NCI-H82 (cell line): Measurements from ENCODE around the gene TMEM229B.

Source experiments
- DNase-seq: peaks from one replicate; lab custom pipeline; 2025; lab: John Stamatoyannopoulos, UW

Gene TMEM229B

GRCh38 chr14:67487937-67488893 is at the start of gene TMEM229B:
Gene TMEM229B, minus strand, starts transcription at chr14:67488721. Its CDS starts 14,798 bp downstream, at chr14:67473923.
- no peak for DNase-seq

GRCh38 chr14:67537736-67538135 is 49.2 kb upstream of the TMEM229B start:
- no peak for DNase-seq

- DNase-seq = no peak
These were observed 47.6 kb upstream of the TMEM229B start for GRCh38 chr14:67536087-67536486.

- DNase-seq = peak; percentile 49
These were observed 45.2 kb upstream of the TMEM229B start for GRCh38 chr14:67533754-67534085.

- DNase-seq = peak; percentile 81
These were observed 44.7 kb upstream of the TMEM229B start, which contains the start of gene PLEKHH1 for GRCh38 chr14:67532998-67533753. Gene PLEKHH1, plus strand, starts transcription at chr14:67533290. Its CDS starts 8,578 bp downstream, at chr14:67541868.

- no peak for DNase-seq
These were observed 44.1 kb upstream of the TMEM229B start for GRCh38 chr14:67532606-67532997.

GRCh38 chr14:67529947-67530935 is 41.7 kb upstream of the TMEM229B start:
- DNase-seq = peak; percentile 4

GRCh38 chr14:67528276-67528675 is 39.8 kb upstream of the TMEM229B start:
- no peak for DNase-seq

- no peak for DNase-seq
These were observed 39.2 kb upstream of the TMEM229B start for GRCh38 chr14:67527756-67528155.

- peak; percentile 78 for DNase-seq
These were observed 38.3 kb upstream of the TMEM229B start for GRCh38 chr14:67526676-67527459.

- no peak for DNase-seq
These were observed 37.7 kb upstream of the TMEM229B start for GRCh38 chr14:67526181-67526580.

- DNase-seq = no peak
These were observed 36.9 kb upstream of the TMEM229B start for GRCh38 chr14:67525389-67525788.

GRCh38 chr14:67524634-67524963 is 36.1 kb upstream of the TMEM229B start:
- DNase-seq = no peak

- no peak for DNase-seq
These were observed 35.5 kb upstream of the TMEM229B start for GRCh38 chr14:67523764-67524633.

- DNase-seq = no peak
These were observed 33.7 kb upstream of the TMEM229B start for GRCh38 chr14:67522270-67522669.

GRCh38 chr14:67520482-67520881 is 32.0 kb upstream of the TMEM229B start:
- DNase-seq = no peak

- DNase-seq = no peak
These were observed 30.9 kb upstream of the TMEM229B start for GRCh38 chr14:67519406-67519805.

- DNase-seq = peak; percentile 51
These were observed 28.6 kb upstream of the TMEM229B start for GRCh38 chr14:67517083-67517482.

GRCh38 chr14:67516676-67517075 is 28.2 kb upstream of the TMEM229B start:
- no peak for DNase-seq
